H9 (cell line): ENCODE data around the gene OR2L2. TPM values are rescaled to one million over a fixed set of nuclear protein-coding genes. Genes with fewer than 3 reads are reported as not detected.

Source experiments
- DNase-seq: peaks from one replicate; pipeline ENCODE4 v3.0.0-alpha.2; 2017
- H2AFZ ChIP-seq: one replicate; pipeline ENCODE4 v1.6.1; 2013; ENCODE audit warnings: mild to moderate bottlenecking, low read length, control low read depth, moderate library complexity
- H2AK5ac ChIP-seq: 2 replicates; pipeline ENCODE4 v1.6.1; 2013; ENCODE audit warnings: low read length, control low read depth, mixed read lengths; ENCODE audit not compliant: insufficient read length
- H2BK120ac ChIP-seq: one replicate; pipeline ENCODE4 v1.6.1; 2013; ENCODE audit warnings: low read depth, mild to moderate bottlenecking, low read length, control low read depth, inconsistent platforms; ENCODE audit not compliant: poor library complexity, severe bottlenecking
- H2BK12ac ChIP-seq: 2 replicates; pipeline ENCODE4 v1.6.1; 2013; ENCODE audit warnings: low read length, control low read depth, mixed read lengths, low read depth; ENCODE audit not compliant: insufficient read length
- H2BK15ac ChIP-seq: 2 replicates; pipeline ENCODE4 v1.6.1; 2013; ENCODE audit warnings: low read depth, low read length, control low read depth
- H2BK20ac ChIP-seq: one replicate; pipeline ENCODE4 v1.6.1; 2013; ENCODE audit warnings: low read depth, mild to moderate bottlenecking, low read length, control low read depth, inconsistent platforms; ENCODE audit not compliant: poor library complexity, severe bottlenecking
- H2BK5ac ChIP-seq: 2 replicates; pipeline ENCODE4 v1.6.1; 2013; ENCODE audit warnings: low read length, control low read depth, mixed read lengths; ENCODE audit not compliant: insufficient read length
- H3K14ac ChIP-seq: 2 replicates; pipeline ENCODE4 v1.6.1; 2013; ENCODE audit warnings: low read length, control low read depth; ENCODE audit not compliant: insufficient read depth
- H3K18ac ChIP-seq: 2 replicates; pipeline ENCODE4 v1.6.1; 2013; ENCODE audit warnings: low read depth, mild to moderate bottlenecking, mixed read lengths, low read length, control low read depth; ENCODE audit not compliant: insufficient read length
- H3K23ac ChIP-seq: 2 replicates; pipeline ENCODE4 v1.6.1; 2013; ENCODE audit warnings: low read length, control low read depth, mixed read lengths, low read depth; ENCODE audit not compliant: insufficient read length
- H3K23me2 ChIP-seq: 2 replicates; pipeline ENCODE4 v1.6.1; 2013; ENCODE audit warnings: low read depth, mild to moderate bottlenecking, mixed read lengths, low read length, control low read depth; ENCODE audit not compliant: insufficient read length, poor library complexity, severe bottlenecking
- H3K27ac ChIP-seq: 2 replicates; pipeline ENCODE4 v1.5.1; 2013; ENCODE audit warnings: low read length, control low read depth, mixed read lengths, low read depth; ENCODE audit not compliant: insufficient read length
- H3K27me3 ChIP-seq: 2 replicates; pipeline ENCODE4 v1.6.1; 2013; ENCODE audit warnings: low read length, control low read depth, inconsistent platforms; ENCODE audit not compliant: insufficient read depth
- H3K4ac ChIP-seq: 2 replicates; pipeline ENCODE4 v1.6.1; 2013; ENCODE audit warnings: low read depth, mild to moderate bottlenecking, control low read depth, inconsistent platforms, low read length, moderate library complexity
- H3K4me1 ChIP-seq: 2 replicates; pipeline ENCODE4 v1.6.1; 2013; ENCODE audit warnings: low read length, control low read depth, inconsistent platforms; ENCODE audit not compliant: insufficient read depth
- H3K4me2 ChIP-seq: 2 replicates; pipeline ENCODE4 v1.6.1; 2013; ENCODE audit warnings: low read length, control low read depth, mixed read lengths; ENCODE audit not compliant: insufficient read length, insufficient read depth
- H3K56ac ChIP-seq: 2 replicates; pipeline ENCODE4 v1.6.1; 2013; ENCODE audit warnings: low read depth, mild to moderate bottlenecking, mixed read lengths, low read length, control low read depth; ENCODE audit not compliant: insufficient read length
- H3K79me1 ChIP-seq: 2 replicates; pipeline ENCODE4 v1.6.1; 2013; ENCODE audit warnings: low read depth, mild to moderate bottlenecking, moderate library complexity, low read length, control low read depth, inconsistent platforms; ENCODE audit not compliant: insufficient read depth, poor library complexity, severe bottlenecking
- H3K79me2 ChIP-seq: 2 replicates; pipeline ENCODE4 v1.6.1; 2013; ENCODE audit warnings: low read length, control low read depth, inconsistent platforms; ENCODE audit not compliant: insufficient read depth
- H3K9ac ChIP-seq: 2 replicates; pipeline ENCODE4 v1.6.1; 2013; ENCODE audit warnings: low read length, control low read depth, mixed read lengths; ENCODE audit not compliant: insufficient read length; ENCODE audit errors: extremely low read depth
- H3K9me3 ChIP-seq: one replicate; pipeline ENCODE4 v1.6.1; 2013; ENCODE audit warnings: low read depth, low read length, inconsistent platforms; ENCODE audit not compliant: control insufficient read depth
- H3T11ph ChIP-seq: one replicate; pipeline ENCODE4 v1.6.1; 2013; ENCODE audit warnings: mild to moderate bottlenecking, low read length, control low read depth, inconsistent platforms
- H4K20me1 ChIP-seq: one replicate; pipeline ENCODE4 v1.6.1; 2013; ENCODE audit not compliant: control insufficient read depth, insufficient read length, insufficient read depth
- H4K5ac ChIP-seq: 2 replicates; pipeline ENCODE4 v1.6.1; 2013; ENCODE audit warnings: low read depth, mild to moderate bottlenecking, mixed read lengths, low read length, control low read depth; ENCODE audit not compliant: insufficient read length
- H4K8ac ChIP-seq: replicated peaks from 2 replicates; pipeline ENCODE4 v1.6.1; 2013; ENCODE audit warnings: low read length, control low read depth, mixed read lengths, low read depth; ENCODE audit not compliant: insufficient read length
- H4K91ac ChIP-seq: 2 replicates; pipeline ENCODE4 v1.6.1; 2013; ENCODE audit warnings: low read depth, mild to moderate bottlenecking, moderate library complexity, mixed read lengths, low read length, control low read depth; ENCODE audit not compliant: insufficient read length
- H3K27ac Mint-ChIP-seq, 3 experiments: 2 replicates in 2 of 3; 3 replicates in 1 of 3; pipeline ENCODE4 v1.8.0; 2020 to 2021; ENCODE audit warnings: mixed read lengths in 3 of 3, mild to moderate bottlenecking in 1 of 3, moderate library complexity in 1 of 3
- H3K27me3 Mint-ChIP-seq: 2 replicates; pipeline ENCODE4 v1.8.0; 2021; ENCODE audit warnings: low read depth, mild to moderate bottlenecking, moderate library complexity, mixed read lengths
- H3K36me3 Mint-ChIP-seq, 3 experiments: 2 replicates in 2 of 3; 3 replicates in 1 of 3; pipeline ENCODE4 v1.8.0; 2020 to 2021; ENCODE audit warnings: low read depth in 3 of 3, mixed read lengths in 3 of 3; ENCODE audit not compliant: insufficient read depth in 1 of 3
- H3K4me1 Mint-ChIP-seq, 2 experiments: 2 replicates each; pipeline ENCODE4 v1.8.0; 2020; ENCODE audit warnings: mixed read lengths in 2 of 2
- H3K4me3 Mint-ChIP-seq, 2 experiments: 2 replicates in 1 of 2; 3 replicates in 1 of 2; pipeline ENCODE4 v1.8.0; 2020 to 2021; ENCODE audit warnings: mild to moderate bottlenecking in 2 of 2, mixed read lengths in 2 of 2, moderate library complexity in 1 of 2
- H3K9me3 Mint-ChIP-seq, 2 experiments: 2 replicates in 1 of 2; 3 replicates in 1 of 2; pipeline ENCODE4 v1.8.0; 2020; ENCODE audit warnings: mild to moderate bottlenecking in 2 of 2, mixed read lengths in 2 of 2, moderate library complexity in 1 of 2
- WGBS: extraction: QIAGEN DNeasy Blood & Tissue Kit; methylation state at CpG from one replicate; pipeline ENCODE4 v1.1.7; 2013; ENCODE audit warnings: missing lambda C conversion rate, low lambda C conversion rate, mixed read lengths; ENCODE audit not compliant: insufficient read length; ENCODE audit errors: extremely low coverage; 5-methylcytosine and 5-hydroxymethylcytosine counted together
- total RNA-seq: library from RNA; stranded (reverse); gene quantifications from 2 replicates; pipeline ENCODE4 v1.2.1, GENCODE V29; 2021
- TF ChIP-seq, protein P1 (sequence below): fragments of 200-600 bp; sonication (generic); conservative IDR thresholded peaks from 3 replicates; pipeline ENCODE4 v1.8.0; 2021; ENCODE audit warnings: antibody characterized with exemption, mild to moderate bottlenecking

OR2L2 gene
- total RNA-seq, 1 experiment from 2014 or later = not detected

GRCh38 chr1:248045209-248045608 lies 15.3 kb downstream of the OR2L2 start:
- Histone ChIP-seq H3K9ac (no peak overlapping the region), H2BK120ac (no peak overlapping the region), H2BK15ac (no peak overlapping the region), H2BK12ac (no peak overlapping the region), H3K14ac (no peak overlapping the region), H3K79me2 (no peaks in the 10 kb centered on the region), H2BK5ac (no peak overlapping the region), H2AK5ac (no peak overlapping the region), H3K79me1 (no peaks in the 10 kb centered on the region), H3K4me2 (no peak overlapping the region), H3K23me2 (no peaks in the 10 kb centered on the region), H4K8ac (no peak overlapping the region), H2BK20ac (no peak overlapping the region), H3K9me3 (peaks cover 71% of the 10 kb centered on the region), H4K5ac (no peak overlapping the region), H3K27ac (no peak overlapping the region), H3K56ac (no peak overlapping the region), H3T11ph (no peak overlapping the region), H3K4me1 (no peaks in the 10 kb centered on the region), H2AFZ (no peak overlapping the region), H3K4ac (no peak overlapping the region), H3K23ac (no peak overlapping the region), H3K18ac (no peak overlapping the region), H3K27me3 (no peaks in the 10 kb centered on the region), H4K91ac (no peak overlapping the region), H4K20me1 (no peaks in the 10 kb centered on the region)
- no peak for DNase-seq
- Mint-ChIP-seq H3K27me3 (no peaks in the 10 kb centered on the region), H3K27ac (no peak overlapping the region), H3K4me3 (no peak overlapping the region), H3K4me1 (no peaks in the 10 kb centered on the region), H3K9me3 (peaks cover 71 to 78% of the 10 kb centered on the region in 2 experiments), H3K36me3 (peaks cover 7 to 33% (median 10%) of the 10 kb centered on the region in 3 experiments; a peak in 6 of 7 replicates)
- no CpG with 5 or more reads among the region's 5 CpGs for WGBS
- TF ChIP-seq, protein P1, sequence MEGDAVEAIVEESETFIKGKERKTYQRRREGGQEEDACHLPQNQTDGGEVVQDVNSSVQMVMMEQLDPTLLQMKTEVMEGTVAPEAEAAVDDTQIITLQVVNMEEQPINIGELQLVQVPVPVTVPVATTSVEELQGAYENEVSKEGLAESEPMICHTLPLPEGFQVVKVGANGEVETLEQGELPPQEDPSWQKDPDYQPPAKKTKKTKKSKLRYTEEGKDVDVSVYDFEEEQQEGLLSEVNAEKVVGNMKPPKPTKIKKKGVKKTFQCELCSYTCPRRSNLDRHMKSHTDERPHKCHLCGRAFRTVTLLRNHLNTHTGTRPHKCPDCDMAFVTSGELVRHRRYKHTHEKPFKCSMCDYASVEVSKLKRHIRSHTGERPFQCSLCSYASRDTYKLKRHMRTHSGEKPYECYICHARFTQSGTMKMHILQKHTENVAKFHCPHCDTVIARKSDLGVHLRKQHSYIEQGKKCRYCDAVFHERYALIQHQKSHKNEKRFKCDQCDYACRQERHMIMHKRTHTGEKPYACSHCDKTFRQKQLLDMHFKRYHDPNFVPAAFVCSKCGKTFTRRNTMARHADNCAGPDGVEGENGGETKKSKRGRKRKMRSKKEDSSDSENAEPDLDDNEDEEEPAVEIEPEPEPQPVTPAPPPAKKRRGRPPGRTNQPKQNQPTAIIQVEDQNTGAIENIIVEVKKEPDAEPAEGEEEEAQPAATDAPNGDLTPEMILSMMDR = no peak
